GM12878 (cell line): ENCODE data around the gene PYGB. TPM values are rescaled to one million over a fixed set of nuclear protein-coding genes. Genes with fewer than 3 reads are reported as not detected.

Source experiments
- ATAC-seq: fragments of 200-7000 bp; cut with Tn5 transposase; 3 replicates; pipeline ENCODE4 v1.9.1; 2020; ENCODE audit warnings: mild to moderate bottlenecking, moderate library complexity
- BruUV-seq: library from RNA; stranded (reverse); fragments of 400-500 nt; replicated peaks from 2 replicates; lab custom pipeline; 2021; lab: Mats Ljungman, UMichigan
- CTCF ChIA-PET: fragments of 300-600 bp; sonication (Branson Sonifier 250); formaldehyde crosslinking; extraction: SDS; loops from one replicate; lab custom pipeline; 2021; ENCODE audit warnings: inconsistent platforms; lab: Yijun Ruan, JAX
- POLR2A ChIA-PET: fragments of 350-600 bp; formaldehyde crosslinking; extraction: SDS; loops from one replicate; lab custom pipeline; 2021; ENCODE audit warnings: inconsistent platforms; lab: Charles Lee
- RAD21 ChIA-PET: fragments of 300-600 bp; sonication (Branson Sonifier 250); formaldehyde crosslinking; loops from one replicate; lab custom pipeline; 2023; ENCODE audit warnings: antibody characterized with exemption; ENCODE audit not compliant: unreplicated experiment; lab: Charles Lee
- SMC1A ChIA-PET: fragments of 300-600 bp; sonication (Branson Sonifier 250); formaldehyde crosslinking; loops from one replicate; lab custom pipeline; 2023; ENCODE audit not compliant: unreplicated experiment, uncharacterized antibody; lab: Charles Lee
- DNase-seq: peaks from one replicate; pipeline ENCODE4 v3.0.0-alpha.2; 2011; ENCODE audit warnings: low read depth, low spot score
- FAIRE-seq: peaks from 3 replicates; lab custom pipeline; 2011; peaks lifted over from hg19 to GRCh38; lab: Jason Lieb, UNC
- H2AFZ ChIP-seq: 2 replicates; pipeline ENCODE4 v1.6.0; 2011; ENCODE audit warnings: low read depth, low read length, control low read depth; ENCODE audit not compliant: control insufficient read depth
- H3K27ac ChIP-seq: 2 replicates; pipeline ENCODE4 v1.5.1; 2011; ENCODE audit warnings: control low read depth; ENCODE audit not compliant: control insufficient read depth, insufficient read depth
- H3K27me3 ChIP-seq, 2 experiments: replicated peaks in 1 of 2; 2 replicates each; pipeline versions ENCODE4 v1.6.0 to v1.6.1; 2011; ENCODE audit warnings: low read length in 1 of 2; ENCODE audit not compliant: control insufficient read depth in 2 of 2, insufficient read depth in 2 of 2
- H3K36me3 ChIP-seq, 2 experiments: 2 replicates each; pipeline ENCODE4 v1.5.1; 2011; ENCODE audit warnings: low read length in 1 of 2; ENCODE audit not compliant: control insufficient read depth in 2 of 2, insufficient read depth in 2 of 2
- H3K4me1 ChIP-seq: 2 replicates; pipeline ENCODE4 v1.6.1; 2011; ENCODE audit warnings: mild to moderate bottlenecking, low read length, moderate library complexity, mixed read lengths; ENCODE audit not compliant: control insufficient read depth, insufficient read depth
- H3K4me2 ChIP-seq: 2 replicates; pipeline ENCODE4 v1.6.0; 2011; ENCODE audit warnings: control low read depth; ENCODE audit not compliant: control insufficient read depth, insufficient read depth
- H3K4me3 ChIP-seq: fragments of 200-600 bp; sonication (generic); 2 replicates; pipeline ENCODE4 v1.5.1; 2016
- H3K79me2 ChIP-seq: 2 replicates; pipeline ENCODE4 v1.6.0; 2011; ENCODE audit warnings: low read length; ENCODE audit not compliant: control insufficient read depth, insufficient read depth
- H3K9ac ChIP-seq: 2 replicates; pipeline ENCODE4 v1.8.0; 2011; ENCODE audit warnings: low read length, control low read depth, mixed read lengths; ENCODE audit not compliant: control insufficient read depth, insufficient read depth
- H3K9me3 ChIP-seq: replicated peaks from 3 replicates; pipeline ENCODE4 v1.5.1; 2011; ENCODE audit warnings: mild to moderate bottlenecking, low read length; ENCODE audit not compliant: control insufficient read depth, insufficient read depth
- H4K20me1 ChIP-seq: 2 replicates; pipeline ENCODE4 v1.6.0; 2011; ENCODE audit not compliant: control insufficient read depth, insufficient read depth
- ATF7 ChIP-seq: fragments of 450-650 bp; IDR thresholded peaks from 2 replicates; pipeline ENCODE4 v1.6.1; 2016; ENCODE audit warnings: low read depth, mild to moderate bottlenecking
- BCL11A ChIP-seq: IDR thresholded peaks from 2 replicates; pipeline ENCODE4 v1.6.1; 2011; ENCODE audit warnings: low read depth, low read length
- DPF2 ChIP-seq: fragments of 450-650 bp; IDR thresholded peaks from 2 replicates; pipeline ENCODE4 v1.6.1; 2017; ENCODE audit warnings: mild to moderate bottlenecking
- EED ChIP-seq: sonication (generic); IDR thresholded peaks from 2 replicates; pipeline ENCODE4 v1.6.1; 2016; ENCODE audit warnings: antibody characterized with exemption, low read depth
- GATAD2B ChIP-seq: fragments of 450-650 bp; conservative IDR thresholded peaks from 2 replicates; pipeline ENCODE4 v1.6.1; 2017; ENCODE audit warnings: low read depth, mild to moderate bottlenecking, moderate library complexity
- IKZF1 ChIP-seq: fragments of 450-650 bp; conservative IDR thresholded peaks from 2 replicates; pipeline ENCODE4 v1.6.1; 2017; ENCODE audit warnings: antibody characterized with exemption, mild to moderate bottlenecking
- IKZF2 ChIP-seq, 2 experiments: fragments of 450-650 bp; IDR thresholded peaks; 2 replicates each; pipeline ENCODE4 v1.6.1; 2017; ENCODE audit warnings: mild to moderate bottlenecking in 2 of 2, moderate library complexity in 2 of 2
- JUNB ChIP-seq: IDR thresholded peaks from 2 replicates; pipeline ENCODE4 v1.6.1; 2016; ENCODE audit warnings: antibody characterized with exemption, mild to moderate bottlenecking
- MEF2A ChIP-seq: IDR thresholded peaks from 2 replicates; pipeline ENCODE4 v1.6.1; 2011; ENCODE audit warnings: low read depth, mild to moderate bottlenecking, low read length, moderate library complexity; ENCODE audit not compliant: insufficient read depth
- SIX5 ChIP-seq: IDR thresholded peaks from 2 replicates; pipeline ENCODE4 v1.6.1; 2011; ENCODE audit warnings: mild to moderate bottlenecking, low read depth, low read length, moderate library complexity; ENCODE audit not compliant: severe bottlenecking
- SMC3 ChIP-seq: IDR thresholded peaks from 2 replicates; pipeline ENCODE4 v1.6.1; 2011; ENCODE audit warnings: low read length, improper control_type of control experiment, borderline replicate concordance
- SREBF2 ChIP-seq: IDR thresholded peaks from 2 replicates; pipeline ENCODE4 v1.6.1; 2012; ENCODE audit warnings: mild to moderate bottlenecking, low read length
- WGBS: methylation state at CpG from one replicate; pipeline ENCODE4 v1.1.6; 2016; ENCODE audit warnings: low lambda C conversion rate; ENCODE audit not compliant: insufficient replicate concordance, insufficient coverage; ENCODE audit errors: missing lambda C conversion rate; 5-methylcytosine and 5-hydroxymethylcytosine counted together
- in situ Hi-C: fragments of 300-500 bp; cut with MboI; formaldehyde crosslinking; loops from 9 replicates; pipeline ENCODE4 v1.14.3; 2018; ENCODE audit warnings: mixed read lengths
- intact Hi-C: fragments of 100-400 bp; cut with micrococcal nuclease; formaldehyde crosslinking; loops from one replicate; pipeline ENCODE4 v1.14.2; 2022; ENCODE audit not compliant: unreplicated experiment
- polyA plus RNA-seq, 11 experiments: library from polyadenylated mRNA; depleted of rRNA in 4 of 11; unstranded in 6 of 11; stranded (reverse) in 5 of 11; fragments of >200 nt; fragmentation: Nextera tagmentation in 4 of 11; fragmentation: Illumina TruSeq in 1 of 11; extraction: Ambion mirVana in 4 of 11; extraction: Trizol in 1 of 11; gene quantifications; 1 replicate in 1 of 11; 2 replicates in 10 of 11; pipeline versions ENCODE4 v1.2.1 to v1.2.3, GENCODE V29; 2011 to 2016; ENCODE audit warnings: inconsistent platforms in 2 of 11, missing spikeins in 2 of 11, low read depth in 1 of 11
- total RNA-seq, 4 experiments: library from RNA; depleted of rRNA in 3 of 4; stranded (reverse); fragments of >200 nt in 3 of 4; fragmentation: Illumina TruSeq in 1 of 4; extraction: Trizol in 1 of 4; gene quantifications; 2 replicates each; pipeline versions ENCODE4 v1.2.1 to v1.2.3, GENCODE V29; 2013 to 2021
- TF ChIP-seq, protein P1 (sequence below): fragments of 450-650 bp; IDR thresholded peaks from 2 replicates; pipeline ENCODE4 v1.6.1; 2017; ENCODE audit warnings: low read depth, mild to moderate bottlenecking, moderate library complexity

Gene PYGB
- total and polyA plus RNA-seq, 10 of the 15 experiments (the other 5 are each of a cell fraction or from before 2014, with no cell fraction given): 0.34 to 33.5 (median 21.8) TPM

- H4K20me1 ChIP-seq: no peaks in the 10 kb centered on the region
- no TSS peak for BruUV-seq
- no peak for DNase-seq
- CTCF ChIA-PET: interaction anchor here (0.6 to 1.9 kb wide), 6 partner anchors 16 to 187 kb away, joined by 3 to 6 read pairs (median 3); no protein-coding TSS in a partner anchor
- H3K4me2 ChIP-seq: peak overlapping the region; percentile 82
- TF ChIP-seq GATAD2B: 0 out of 2 replicates have a peak, but pooled peaks have one; percentile 32
- TF ChIP-seq ATF7: 0 out of 2 replicates have a peak, but pooled peaks have one; percentile 12
- peak; percentile 37 for TF ChIP-seq EED
- TF ChIP-seq SIX5: no peak
- no peak for TF ChIP-seq MEF2A
- TF ChIP-seq SREBF2: no peak
- TF ChIP-seq JUNB: peak; percentile 68
- TF ChIP-seq DPF2: 0 out of 2 replicates have a peak, but pooled peaks have one; percentile 63
- peak; percentile 79 to 84 for TF ChIP-seq IKZF2 (IDR thresholded peaks at IDR 0.05)
- TF ChIP-seq IKZF1: peak; percentile 80
- TF ChIP-seq SMC3: no peak
- TF ChIP-seq, protein P1, sequence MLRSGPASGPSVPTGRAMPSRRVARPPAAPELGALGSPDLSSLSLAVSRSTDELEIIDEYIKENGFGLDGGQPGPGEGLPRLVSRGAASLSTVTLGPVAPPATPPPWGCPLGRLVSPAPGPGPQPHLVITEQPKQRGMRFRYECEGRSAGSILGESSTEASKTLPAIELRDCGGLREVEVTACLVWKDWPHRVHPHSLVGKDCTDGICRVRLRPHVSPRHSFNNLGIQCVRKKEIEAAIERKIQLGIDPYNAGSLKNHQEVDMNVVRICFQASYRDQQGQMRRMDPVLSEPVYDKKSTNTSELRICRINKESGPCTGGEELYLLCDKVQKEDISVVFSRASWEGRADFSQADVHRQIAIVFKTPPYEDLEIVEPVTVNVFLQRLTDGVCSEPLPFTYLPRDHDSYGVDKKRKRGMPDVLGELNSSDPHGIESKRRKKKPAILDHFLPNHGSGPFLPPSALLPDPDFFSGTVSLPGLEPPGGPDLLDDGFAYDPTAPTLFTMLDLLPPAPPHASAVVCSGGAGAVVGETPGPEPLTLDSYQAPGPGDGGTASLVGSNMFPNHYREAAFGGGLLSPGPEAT: peak; percentile 66; the same call in 1 of the 2 replicates
- TF ChIP-seq BCL11A: no peak
- TF ChIP-seq, all 136 proteins: peak for 8
- intact Hi-C loops (loop anchor here (10.0 kb wide), 1 partner anchor 61 kb away; no protein-coding TSS in a partner anchor), in situ Hi-C loops (no loop called here)
- Histone ChIP-seq H3K27me3 (no peaks in the 10 kb centered on the region), H3K9me3 (no peaks in the 10 kb centered on the region; the same call in 2 of the 3 replicates), H3K36me3 (peaks cover 1 to 2% of the 10 kb centered on the region in 2 experiments; a peak in 2 of 4 replicates), H3K4me3 (no peak overlapping the region; the same call in 1 of the 2 replicates), H3K79me2 (no peaks in the 10 kb centered on the region; the same call in 1 of the 2 replicates), H3K27ac (peak overlapping the region; percentile 20; the same call in 1 of the 2 replicates), H3K4me1 (peaks cover 5% of the 10 kb centered on the region; the same call in 1 of the 2 replicates), H3K9ac (no peak overlapping the region), H2AFZ (no peak overlapping the region)
- ATAC-seq (peak; percentile 61), FAIRE-seq (no peak)
- 5% methylated on average over 1 of the region's 1 CpG for WGBS
- ChIA-PET SMC1A (interaction anchor here (0.8 to 2.7 kb wide), 5 partner anchors 9 to 216 kb away, joined by 3 to 11 read pairs (median 6); partner anchors contain the start of gene PYGB), POLR2A (interaction anchor here (0.7 to 1.7 kb wide), 3 partner anchors 43 to 243 kb away, joined by 3 to 4 read pairs (median 4); partner anchors contain the start of gene PYGB), RAD21 (interaction anchor here (1.6 to 2.0 kb wide), 2 partner anchors 77 to 195 kb away, joined by 3 to 8 read pairs; no protein-coding TSS in a partner anchor)
Measured at GRCh38 chr20:25203871-25204320, 44.0 kb upstream of the PYGB start.
